Coronary artery (tissue), 2 donors: Measurements from ENCODE around the gene CASP10.
A peak's percentile ranks its signal among the peaks of the same experiment; 100 is the strongest.

Experiments
- DNase-seq: peaks from one replicate; pipeline ENCODE4 v3.0.0-alpha.2; 2017; ENCODE audit warnings: low spot score
- H3K27ac ChIP-seq, 2 donors: fragments of 200-600 bp; sonication (generic); one replicate each; pipeline ENCODE4 v1.5.1; 2016 to 2019
- H3K4me3 ChIP-seq: fragments of 200-600 bp; sonication (generic); 2 replicates; pipeline ENCODE4 v1.5.1; 2016; ENCODE audit warnings: mild to moderate bottlenecking, moderate library complexity
- TF ChIP-seq, protein P1 (sequence below): fragments of 200-600 bp; sonication (generic); IDR thresholded peaks from one replicate; pipeline ENCODE4 v1.5.1; 2019; ENCODE audit warnings: antibody characterized with exemption

CASP10 gene

DNA sequence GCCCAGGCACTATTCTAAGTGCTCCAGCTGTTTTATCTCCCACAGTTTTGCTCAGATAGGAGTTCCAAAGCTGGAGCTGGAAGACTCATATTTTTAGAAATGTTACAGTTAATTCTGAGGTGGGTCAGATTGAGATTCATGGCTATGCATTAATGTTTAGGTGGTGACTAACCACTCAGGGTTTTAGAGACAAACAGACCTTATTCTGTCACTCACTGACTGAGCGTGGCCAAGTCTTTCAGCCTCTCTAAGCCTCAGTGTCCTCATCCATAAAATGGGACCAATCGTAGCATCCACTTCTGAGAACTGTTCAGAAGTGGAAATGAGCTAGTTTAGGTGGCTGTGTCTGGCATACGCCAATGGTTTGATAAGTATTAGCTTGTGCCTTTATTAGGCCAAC lies 73.1 kb downstream of the CASP10 start:
- Histone ChIP-seq H3K27ac (no peak overlapping the region), H3K4me3 (no peak overlapping the region)
- no peak for DNase-seq
- TF ChIP-seq, protein P1, sequence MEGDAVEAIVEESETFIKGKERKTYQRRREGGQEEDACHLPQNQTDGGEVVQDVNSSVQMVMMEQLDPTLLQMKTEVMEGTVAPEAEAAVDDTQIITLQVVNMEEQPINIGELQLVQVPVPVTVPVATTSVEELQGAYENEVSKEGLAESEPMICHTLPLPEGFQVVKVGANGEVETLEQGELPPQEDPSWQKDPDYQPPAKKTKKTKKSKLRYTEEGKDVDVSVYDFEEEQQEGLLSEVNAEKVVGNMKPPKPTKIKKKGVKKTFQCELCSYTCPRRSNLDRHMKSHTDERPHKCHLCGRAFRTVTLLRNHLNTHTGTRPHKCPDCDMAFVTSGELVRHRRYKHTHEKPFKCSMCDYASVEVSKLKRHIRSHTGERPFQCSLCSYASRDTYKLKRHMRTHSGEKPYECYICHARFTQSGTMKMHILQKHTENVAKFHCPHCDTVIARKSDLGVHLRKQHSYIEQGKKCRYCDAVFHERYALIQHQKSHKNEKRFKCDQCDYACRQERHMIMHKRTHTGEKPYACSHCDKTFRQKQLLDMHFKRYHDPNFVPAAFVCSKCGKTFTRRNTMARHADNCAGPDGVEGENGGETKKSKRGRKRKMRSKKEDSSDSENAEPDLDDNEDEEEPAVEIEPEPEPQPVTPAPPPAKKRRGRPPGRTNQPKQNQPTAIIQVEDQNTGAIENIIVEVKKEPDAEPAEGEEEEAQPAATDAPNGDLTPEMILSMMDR = no peak

DNA sequence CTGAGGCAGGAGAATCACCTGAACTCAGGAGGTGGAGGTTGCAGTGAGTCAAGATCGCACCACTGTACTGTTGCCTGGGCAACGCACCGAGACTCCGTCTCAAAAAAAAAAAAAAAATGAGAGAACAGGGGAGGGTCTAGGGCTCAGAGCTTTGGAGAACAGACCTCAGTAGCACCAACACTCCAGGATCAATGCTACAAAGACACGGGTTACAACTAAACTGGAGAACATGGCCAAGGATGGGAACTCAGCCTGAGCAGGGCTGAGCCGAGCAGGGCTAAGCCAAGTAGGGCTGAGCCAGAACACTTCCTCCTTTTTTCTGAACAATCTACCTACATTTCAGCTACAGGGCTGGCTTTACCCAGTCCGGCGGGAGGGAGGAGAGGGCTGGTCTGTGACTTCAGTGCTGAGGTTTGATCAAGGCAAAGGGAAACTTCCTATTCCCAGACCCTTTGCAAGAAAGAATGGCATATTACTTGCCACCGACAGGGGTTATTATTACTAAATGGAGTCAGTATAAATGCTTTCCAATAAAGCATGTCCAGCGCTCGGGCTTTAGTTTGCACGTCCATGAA lies 74.5 kb downstream of the CASP10 start:
- Histone ChIP-seq H3K27ac (peak overlapping the region; percentile 75 to 85), H3K4me3 (peak overlapping the region; percentile 77)
- no peak for DNase-seq
- TF ChIP-seq, protein P1 = no peak

GRCh38 chr2:201257956-201258665 lies 75.2 kb downstream of the CASP10 start:
- TF ChIP-seq, protein P1 = no peak
- DNase-seq = peak; percentile 84
- Histone ChIP-seq H3K27ac (peak overlapping the region; percentile 75 to 85), H3K4me3 (peak overlapping the region; percentile 77)

DNA sequence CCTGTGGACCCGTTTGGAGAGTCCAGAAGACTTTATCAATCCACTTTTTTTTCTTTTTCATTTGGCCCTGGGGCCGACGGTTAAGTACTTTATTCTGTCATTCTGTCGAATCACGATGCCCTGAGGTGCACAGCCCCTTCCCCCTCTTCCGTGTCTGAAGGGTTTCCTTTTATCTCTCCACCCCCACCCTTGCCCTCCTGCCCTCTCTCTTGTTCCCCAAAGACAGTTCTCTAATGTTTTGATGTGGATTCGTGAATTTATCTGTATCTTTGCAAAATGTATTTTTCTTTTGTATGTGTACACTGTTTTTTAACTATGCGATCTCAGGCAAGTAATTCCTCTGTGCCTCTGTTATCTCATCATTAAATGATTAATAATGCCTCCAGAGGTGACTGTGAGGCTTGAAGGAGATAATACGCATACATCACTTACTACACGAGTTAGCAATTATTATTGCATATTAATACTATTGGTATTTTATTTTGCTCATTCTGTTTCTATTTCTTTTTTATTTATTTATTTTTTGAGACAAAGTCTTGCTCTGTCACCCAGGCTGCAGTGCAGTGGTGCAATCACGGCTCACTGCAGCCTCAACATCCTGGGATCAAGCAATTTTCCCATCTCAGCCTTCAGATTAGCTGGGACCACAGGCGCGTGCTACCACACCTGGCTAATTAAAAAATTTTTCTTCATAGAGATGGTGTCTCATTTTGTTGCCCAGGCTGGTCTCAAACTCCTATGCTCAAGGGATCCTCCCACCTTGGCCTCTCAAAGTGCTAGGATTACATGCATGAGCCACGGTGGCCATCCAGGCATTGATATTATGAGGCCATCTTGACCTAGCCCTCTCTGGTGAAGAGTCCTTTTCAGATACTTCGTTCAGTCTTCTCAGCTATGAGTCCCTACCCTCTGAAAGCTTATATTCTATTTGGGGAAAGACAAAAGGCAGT lies 76.0 kb downstream of the CASP10 start:
- peak overlapping the region; percentile 75 to 85 for H3K27ac ChIP-seq
- no peak for DNase-seq
- peak overlapping the region; percentile 77 for H3K4me3 ChIP-seq
- TF ChIP-seq, protein P1 = no peak

DNA sequence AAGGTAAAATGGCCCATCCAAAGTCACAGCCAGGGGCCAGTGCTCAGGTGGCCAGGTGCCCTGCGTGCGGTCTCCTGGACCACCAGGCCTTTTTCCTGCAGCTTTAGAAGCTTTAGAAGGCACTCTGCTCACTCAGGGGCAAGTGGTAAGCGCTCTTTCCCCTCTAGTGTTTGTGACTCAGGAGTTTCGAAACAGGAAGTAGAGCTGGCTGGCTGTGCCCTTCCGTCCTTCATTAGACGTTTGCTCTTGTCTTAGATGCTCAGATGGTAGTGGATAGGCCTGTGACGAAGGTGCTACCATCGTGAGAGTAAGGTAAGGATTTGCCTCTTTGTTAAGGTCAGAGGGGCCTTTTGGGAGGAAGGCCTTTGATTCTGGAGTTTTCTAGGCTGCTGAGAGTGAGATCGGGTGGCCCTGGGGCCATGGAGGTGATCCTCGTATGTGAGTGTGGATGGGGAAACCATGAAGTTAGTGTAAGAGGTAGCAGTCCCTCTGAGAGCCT lies 77.4 kb downstream of the CASP10 start, which contains the start of gene CASP8:
TSS of gene CASP8 (plus strand) at position 235 of the 499 bp plus-strand sequence. CDS start 5,951 bp downstream, outside the sequence.
- TF ChIP-seq, protein P1 = no peak
- Histone ChIP-seq H3K27ac (peak within 1 kb of the TSS; percentile 11 to 60), H3K4me3 (peak within 1 kb of the TSS; percentile 77)
- no peak for DNase-seq

GRCh38 chr2:201261471-201261870 lies 78.5 kb downstream of the CASP10 start:
- Histone ChIP-seq H3K27ac (peak overlapping the region in 1 of 2 donors; percentile 35), H3K4me3 (peak overlapping the region; percentile 53)
- TF ChIP-seq, protein P1 = no peak
- DNase-seq = no peak
